ENCODE data around the gene SYNJ1.

DNA sequence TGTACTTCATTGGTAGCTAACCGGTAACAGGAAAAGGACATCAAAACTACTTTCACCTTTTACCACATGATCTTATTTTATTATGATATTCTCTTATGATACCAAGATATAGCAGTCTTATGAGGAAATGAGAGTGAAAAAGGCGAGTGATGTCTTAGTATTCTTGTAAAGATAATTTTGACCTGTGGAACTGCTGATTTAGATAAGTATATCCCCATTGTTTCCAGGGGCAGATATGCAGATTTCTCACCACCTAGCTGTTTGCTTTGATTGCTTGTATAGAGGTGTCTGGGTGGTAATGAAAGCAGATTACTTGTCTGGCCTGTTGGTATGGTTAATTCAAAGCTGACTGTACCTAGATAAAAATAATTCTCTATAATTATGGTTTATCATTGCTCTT, 53.1 kb downstream of the SYNJ1 start:
- TF ChIP-seq ZNF225 (CRISPR knock-in tag; IDR thresholded peaks at IDR 0.05) (no peak), ZNF644 (CRISPR knock-in tag; IDR thresholded peaks at IDR 0.05; ENCODE audit: low read depth) (no peak), CTCF (CRISPR knock-in tag; IDR thresholded peaks at IDR 0.05) (no peak), NFIC (IDR thresholded peaks at IDR 0.05; ENCODE audit: low read length) (no peak), KDM5B (CRISPR knock-in tag; IDR thresholded peaks at IDR 0.05; ENCODE audit: borderline replicate concordance) (no peak), ATF2 (CRISPR knock-in tag; IDR thresholded peaks at IDR 0.05) (no peak), SP1 (IDR thresholded peaks at IDR 0.05) (no peak), SP1 (CRISPR knock-in tag; IDR thresholded peaks at IDR 0.05) (no peak), ZNF468 (CRISPR knock-in tag; IDR thresholded peaks at IDR 0.05) (no peak), SKIL (CRISPR knock-in tag; IDR thresholded peaks at IDR 0.05; ENCODE audit: borderline replicate concordance) (no peak), PHF20 (CRISPR knock-in tag; IDR thresholded peaks at IDR 0.05) (no peak), FOXM1 (CRISPR knock-in tag; IDR thresholded peaks at IDR 0.05) (no peak), REST (IDR thresholded peaks at IDR 0.05; ENCODE audit: borderline replicate concordance in 1 of 2, low read depth in 1 of 2, low read length in 2 of 2) (no peak), SMC3 (IDR thresholded peaks at IDR 0.05; ENCODE audit: low read length) (no peak)
